Stimulated activated naive B cell treated with anti-CD40 and anti-IgM and Interleukin-4, amounts not matched to agents 10 μg/mL and 1 μg/mL and 100 μg/mL, for 72 hours (primary cell): Measurements from ENCODE around the gene BARX1.
"Not testable (repeated sequence)": the region's sequence is repeated elsewhere in the genome, so short reads cannot be mapped to it uniquely, and the experiment has no call there.

ENCODE experiments used
- ATAC-seq, 2 donors: fragments of 150-1000 bp; cut with Tn5 transposase; replicated peaks; 2 replicates each; pipeline ENCODE4 v1.10.0; 2021; ENCODE audit warnings: moderate library complexity in 1 of 2
- DNase-seq: peaks from one replicate; pipeline ENCODE4 v3.0.0; 2021
- H3K27ac Mint-ChIP-seq: one replicate; pipeline ENCODE4 v1.8.0; 2022; ENCODE audit warnings: mild to moderate bottlenecking, mixed read lengths
- H3K27me3 Mint-ChIP-seq, 2 donors: one replicate each; pipeline ENCODE4 v1.8.0; 2022; ENCODE audit warnings: mixed read lengths in 2 of 2
- H3K36me3 Mint-ChIP-seq, 2 donors: one replicate each; pipeline ENCODE4 v1.8.0; 2022; ENCODE audit warnings: mixed read lengths in 2 of 2, mild to moderate bottlenecking in 1 of 2
- H3K4me1 Mint-ChIP-seq, 2 donors: one replicate each; pipeline ENCODE4 v1.8.0; 2022; ENCODE audit warnings: mixed read lengths in 2 of 2, mild to moderate bottlenecking in 1 of 2
- H3K4me3 Mint-ChIP-seq, 2 donors: one replicate each; pipeline ENCODE4 v1.8.0; 2022; ENCODE audit warnings: mild to moderate bottlenecking in 2 of 2, mixed read lengths in 2 of 2, moderate library complexity in 1 of 2
- H3K9me3 Mint-ChIP-seq, 2 donors: one replicate each; pipeline ENCODE4 v1.8.0; 2022; ENCODE audit warnings: mixed read lengths in 2 of 2, mild to moderate bottlenecking in 1 of 2

BARX1 gene

DNA sequence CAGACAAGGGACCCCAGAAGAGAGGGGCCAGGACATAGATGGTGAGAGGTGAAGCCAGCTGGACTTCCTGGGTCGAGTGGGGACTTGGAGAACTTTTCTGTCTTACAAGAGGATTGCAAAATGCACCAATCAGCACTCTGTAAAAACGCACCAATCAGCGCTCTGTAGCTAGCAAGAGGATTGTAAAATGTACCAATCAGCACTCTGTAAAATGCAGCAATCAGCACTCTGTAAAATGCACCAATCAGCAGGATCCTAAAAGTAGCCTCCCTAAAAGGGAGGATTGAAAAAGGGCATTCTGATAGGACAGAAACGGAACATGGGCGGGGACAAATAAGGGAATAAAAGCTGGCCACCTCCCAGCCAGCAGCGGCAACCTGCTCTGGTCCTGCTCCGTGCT lies 15.6 kb downstream of the BARX1 start:
- not testable (repeated sequence) for H3K4me1 Mint-ChIP-seq, DNase-seq, H3K36me3 Mint-ChIP-seq, H3K9me3 Mint-ChIP-seq, H3K27ac Mint-ChIP-seq, ATAC-seq, H3K4me3 Mint-ChIP-seq
- peaks cover 74% of the 10 kb centered on the region in 2 donors for H3K27me3 Mint-ChIP-seq

GRCh38 chr9:93937193-93937592 lies 18.0 kb downstream of the BARX1 start:
- Mint-ChIP-seq H3K27ac (no peak overlapping the region), H3K9me3 (peaks cover 3 to 4% of the 10 kb centered on the region in 2 donors), H3K27me3 (peaks cover 70 to 72% of the 10 kb centered on the region in 2 donors), H3K4me3 (no peak overlapping the region), H3K4me1 (no peaks in the 10 kb centered on the region), H3K36me3 (no peaks in the 10 kb centered on the region)
- DNase-seq (no peak), ATAC-seq (no peak)

DNA sequence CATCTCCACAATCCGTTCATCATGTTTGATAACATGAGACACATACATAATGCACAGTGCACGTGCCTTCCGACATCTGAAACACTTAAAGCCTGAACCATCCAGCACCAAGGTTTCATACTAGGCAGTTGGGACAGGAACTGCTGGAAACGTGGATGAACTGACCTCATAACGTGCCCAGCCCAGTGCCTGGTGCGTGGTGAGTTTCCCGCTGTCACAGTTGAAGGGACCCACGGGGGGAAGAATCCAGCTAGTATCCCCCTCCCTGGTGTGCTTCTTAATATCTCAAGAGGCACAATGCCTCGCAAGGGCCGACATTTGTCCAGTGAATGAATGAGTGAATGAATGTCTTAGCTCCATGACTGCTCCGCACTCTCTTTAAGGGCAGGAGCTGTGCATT lies 23.2 kb downstream of the BARX1 start:
- no peaks in the 10 kb centered on the region for H3K9me3 Mint-ChIP-seq
- no peaks in the 10 kb centered on the region for H3K36me3 Mint-ChIP-seq
- no peak for ATAC-seq
- H3K27ac Mint-ChIP-seq: no peak overlapping the region
- DNase-seq: no peak
- no peak overlapping the region for H3K4me3 Mint-ChIP-seq
- H3K27me3 Mint-ChIP-seq: peaks cover 56 to 58% of the 10 kb centered on the region in 2 donors
- no peaks in the 10 kb centered on the region for H3K4me1 Mint-ChIP-seq

GRCh38 chr9:93930070-93930469 lies 25.1 kb downstream of the BARX1 start:
- no peak overlapping the region for H3K4me3 Mint-ChIP-seq
- H3K36me3 Mint-ChIP-seq: no peaks in the 10 kb centered on the region
- no peak for ATAC-seq
- no peaks in the 10 kb centered on the region for H3K9me3 Mint-ChIP-seq
- peaks cover 57% of the 10 kb centered on the region in 2 donors for H3K27me3 Mint-ChIP-seq
- no peak for DNase-seq
- no peak overlapping the region for H3K27ac Mint-ChIP-seq
- H3K4me1 Mint-ChIP-seq: no peaks in the 10 kb centered on the region

DNA sequence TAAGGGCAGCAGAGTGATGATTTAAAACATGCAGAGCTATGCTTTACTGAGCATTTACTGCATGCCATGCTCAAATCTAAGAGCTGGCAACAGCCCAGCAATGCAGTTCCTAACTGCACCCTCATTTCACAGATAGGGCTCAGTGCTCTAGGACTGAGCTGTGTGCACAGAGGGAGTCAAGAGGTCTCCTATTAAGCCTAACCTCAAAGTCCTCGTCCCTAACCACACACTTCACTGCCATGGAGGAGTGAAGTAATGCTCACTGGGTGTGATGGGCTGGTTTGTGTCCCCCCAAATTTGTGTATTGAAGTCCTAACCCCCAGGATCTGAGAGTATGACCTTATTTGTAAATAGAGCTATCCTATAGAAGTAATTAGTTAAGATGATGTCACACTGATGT lies 25.9 kb downstream of the BARX1 start:
- ATAC-seq: no peak
- no peaks in the 10 kb centered on the region for H3K4me1 Mint-ChIP-seq
- H3K27me3 Mint-ChIP-seq: peaks cover 51 to 52% of the 10 kb centered on the region in 2 donors

GRCh38 chr9:93922535-93922934 lies 32.6 kb downstream of the BARX1 start:
- Mint-ChIP-seq H3K27ac (no peak overlapping the region), H3K4me3 (no peak overlapping the region), H3K9me3 (no peaks in the 10 kb centered on the region), H3K27me3 (peaks cover 20 to 27% of the 10 kb centered on the region in 2 donors), H3K36me3 (no peaks in the 10 kb centered on the region), H3K4me1 (no peaks in the 10 kb centered on the region)
- ATAC-seq (no peak), DNase-seq (no peak)

More for the DNA sequence above, 25.9 kb downstream of the BARX1 start:
- Mint-ChIP-seq H3K4me3 (no peak overlapping the region), H3K27ac (no peak overlapping the region), H3K9me3 (no peaks in the 10 kb centered on the region), H3K36me3 (no peaks in the 10 kb centered on the region)
- no peak for DNase-seq

GRCh38 chr9:93920131-93920800 lies 34.9 kb downstream of the BARX1 start:
- Mint-ChIP-seq H3K27ac (no peak overlapping the region), H3K4me3 (no peak overlapping the region), H3K36me3 (no peaks in the 10 kb centered on the region), H3K4me1 (no peaks in the 10 kb centered on the region), H3K9me3 (no peaks in the 10 kb centered on the region), H3K27me3 (peaks cover 10 to 11% of the 10 kb centered on the region in 2 donors)
- DNase-seq (no peak), ATAC-seq (no peak)

DNA sequence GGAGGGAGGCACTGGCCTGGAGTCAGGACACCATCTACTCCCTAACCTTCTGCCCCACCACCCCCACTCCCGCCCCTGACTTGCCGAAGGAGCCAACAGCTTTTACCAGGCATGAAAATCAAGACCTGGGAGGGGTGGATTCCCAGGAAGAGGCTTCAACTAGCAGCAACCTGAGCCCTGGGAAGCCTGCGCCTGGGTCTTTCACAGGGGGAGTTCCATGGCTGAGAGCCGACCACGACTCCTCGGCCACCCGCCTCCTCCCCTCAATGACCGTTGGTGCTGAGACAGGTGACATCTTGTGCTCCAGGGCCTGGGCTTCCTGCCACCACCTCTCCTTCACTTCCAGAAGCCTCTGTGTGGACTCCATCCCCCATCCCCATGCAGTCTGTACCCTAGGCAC lies 37.1 kb downstream of the BARX1 start:
- DNase-seq (no peak), ATAC-seq (no peak)
- peaks cover 6 to 8% of the 10 kb centered on the region in 2 donors for H3K27me3 Mint-ChIP-seq
- H3K27ac Mint-ChIP-seq: no peak overlapping the region
- H3K4me1 Mint-ChIP-seq: no peaks in the 10 kb centered on the region
- H3K4me3 Mint-ChIP-seq: no peak overlapping the region
- no peaks in the 10 kb centered on the region for H3K36me3 Mint-ChIP-seq
- no peaks in the 10 kb centered on the region for H3K9me3 Mint-ChIP-seq

DNA sequence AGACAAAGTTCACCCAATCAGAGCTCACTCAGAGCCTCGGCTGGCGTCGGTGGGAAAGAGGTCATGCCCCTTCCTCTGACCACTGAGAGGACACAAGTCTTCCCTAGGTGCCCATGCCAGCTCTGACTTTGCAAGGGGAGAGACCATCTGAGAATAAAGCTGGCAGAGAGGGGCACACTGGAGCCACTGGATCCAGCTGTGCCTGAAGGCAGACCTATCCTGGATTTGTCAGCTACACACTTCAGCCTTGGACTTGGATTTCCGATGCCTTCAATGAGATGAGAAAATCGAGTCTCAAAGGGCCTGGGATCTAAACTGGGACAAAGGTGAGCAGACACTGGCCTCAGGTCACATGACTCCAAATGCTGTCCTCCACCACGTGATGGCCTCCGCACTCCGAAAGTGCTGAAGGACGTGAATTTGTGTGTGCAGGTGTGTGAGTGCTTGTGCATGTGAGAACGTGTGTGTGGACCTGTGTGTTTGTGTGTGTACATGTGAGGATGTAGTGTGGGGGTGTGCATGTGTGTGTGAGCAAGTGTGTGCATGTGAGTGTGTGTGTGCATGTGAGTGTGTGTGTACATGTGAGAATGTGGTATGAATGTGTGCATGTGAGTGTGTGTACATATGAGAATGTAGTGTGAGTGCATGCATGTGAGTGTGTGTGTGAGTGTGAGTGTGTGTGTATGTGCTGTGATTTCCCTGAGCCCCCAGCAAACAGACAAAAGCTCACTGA lies 37.9 kb downstream of the BARX1 start:
- ATAC-seq (no peak), DNase-seq (no peak)

GRCh38 chr9:93916358-93916757 lies 38.8 kb downstream of the BARX1 start:
- DNase-seq: no peak
- ATAC-seq: no peak
- no peaks in the 10 kb centered on the region for H3K9me3 Mint-ChIP-seq
- H3K4me3 Mint-ChIP-seq: no peak overlapping the region
- no peaks in the 10 kb centered on the region for H3K4me1 Mint-ChIP-seq
- no peaks in the 10 kb centered on the region for H3K36me3 Mint-ChIP-seq
- no peak overlapping the region for H3K27ac Mint-ChIP-seq
- H3K27me3 Mint-ChIP-seq: peaks cover 0 to 10% of the 10 kb centered on the region in 2 donors

More for the DNA sequence above, 37.9 kb downstream of the BARX1 start:
- Mint-ChIP-seq H3K36me3 (no peaks in the 10 kb centered on the region), H3K9me3 (no peaks in the 10 kb centered on the region), H3K27ac (no peak overlapping the region), H3K27me3 (peaks cover 6 to 8% of the 10 kb centered on the region in 2 donors), H3K4me1 (no peaks in the 10 kb centered on the region), H3K4me3 (no peak overlapping the region)

- H3K9me3 Mint-ChIP-seq: no peaks in the 10 kb centered on the region
- ATAC-seq (no peak), DNase-seq (no peak)
- no peak overlapping the region for H3K4me3 Mint-ChIP-seq
- H3K27me3 Mint-ChIP-seq: peaks cover 29 to 33% of the 10 kb centered on the region in 2 donors
- no peaks in the 10 kb centered on the region for H3K36me3 Mint-ChIP-seq
- no peak overlapping the region for H3K27ac Mint-ChIP-seq
- H3K4me1 Mint-ChIP-seq: peaks cover 0 to 8% of the 10 kb centered on the region in 2 donors
Measured at GRCh38 chr9:93911801-93912554, 43.2 kb downstream of the BARX1 start.

DNA sequence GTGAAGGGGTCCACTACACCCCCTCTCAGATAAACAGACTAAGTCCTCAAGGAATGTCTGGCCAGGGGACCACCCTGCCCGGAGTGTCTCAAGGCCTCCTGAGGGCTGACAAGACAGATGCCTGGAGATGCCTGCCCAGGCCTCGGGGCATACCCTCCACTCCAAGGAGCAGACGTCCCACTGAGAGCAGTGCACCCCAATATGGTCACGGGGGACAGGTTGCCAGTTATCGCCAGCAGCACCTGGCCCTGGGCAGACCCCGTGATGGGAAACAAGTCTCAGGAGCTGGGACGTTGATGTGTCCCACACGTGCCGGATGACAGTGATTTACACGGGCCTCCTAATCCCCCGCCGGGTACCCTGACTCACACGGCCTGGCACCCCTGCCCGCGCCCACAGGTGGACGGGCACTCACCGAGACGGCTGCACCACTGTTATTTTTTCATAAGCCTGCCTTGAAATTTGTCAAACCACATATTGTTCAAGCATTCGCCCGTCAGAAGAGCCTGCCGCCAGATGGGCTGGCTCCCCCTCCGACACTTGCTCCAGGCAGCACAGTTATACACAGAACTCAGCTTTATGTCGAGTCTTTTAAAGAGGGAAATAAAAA lies 43.9 kb downstream of the BARX1 start:
- no peak overlapping the region for H3K4me3 Mint-ChIP-seq

GRCh38 chr9:93910598-93910997 lies 44.6 kb downstream of the BARX1 start:
- DNase-seq (no peak), ATAC-seq (no peak)
- no peak overlapping the region for H3K4me3 Mint-ChIP-seq
- H3K27me3 Mint-ChIP-seq: peaks cover 39 to 41% of the 10 kb centered on the region in 2 donors
- H3K9me3 Mint-ChIP-seq: no peaks in the 10 kb centered on the region
- peaks cover 0 to 8% of the 10 kb centered on the region in 2 donors for H3K4me1 Mint-ChIP-seq
- H3K36me3 Mint-ChIP-seq: no peaks in the 10 kb centered on the region
- no peak overlapping the region for H3K27ac Mint-ChIP-seq

More for the DNA sequence above, 43.9 kb downstream of the BARX1 start:
- no peak overlapping the region for H3K27ac Mint-ChIP-seq
- H3K9me3 Mint-ChIP-seq: no peaks in the 10 kb centered on the region
- DNase-seq: no peak
- H3K27me3 Mint-ChIP-seq: peaks cover 33 to 38% of the 10 kb centered on the region in 2 donors
- no peak for ATAC-seq
- H3K4me1 Mint-ChIP-seq: peaks cover 0 to 8% of the 10 kb centered on the region in 2 donors
- no peaks in the 10 kb centered on the region for H3K36me3 Mint-ChIP-seq

- H3K27me3 Mint-ChIP-seq: peaks cover 39 to 41% of the 10 kb centered on the region in 2 donors
- ATAC-seq: no peak
- no peak for DNase-seq
- H3K36me3 Mint-ChIP-seq: no peaks in the 10 kb centered on the region
- H3K4me3 Mint-ChIP-seq: no peak overlapping the region
- no peak overlapping the region for H3K27ac Mint-ChIP-seq
- peaks cover 0 to 8% of the 10 kb centered on the region in 2 donors for H3K4me1 Mint-ChIP-seq
- H3K9me3 Mint-ChIP-seq: no peaks in the 10 kb centered on the region
Measured at GRCh38 chr9:93910196-93910595, 45.0 kb downstream of the BARX1 start.
